ENCODE measurements around the gene DCAKD. TPM values are rescaled to one million over a fixed set of nuclear protein-coding genes. Genes with fewer than 3 reads are reported as not detected.

The DCAKD gene, protein sequence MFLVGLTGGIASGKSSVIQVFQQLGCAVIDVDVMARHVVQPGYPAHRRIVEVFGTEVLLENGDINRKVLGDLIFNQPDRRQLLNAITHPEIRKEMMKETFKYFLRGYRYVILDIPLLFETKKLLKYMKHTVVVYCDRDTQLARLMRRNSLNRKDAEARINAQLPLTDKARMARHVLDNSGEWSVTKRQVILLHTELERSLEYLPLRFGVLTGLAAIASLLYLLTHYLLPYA
- total RNA-seq (10 to 100 TPM; 31.3 to 32.5 TPM), polyA plus RNA-seq (17.6 TPM)

DNA sequence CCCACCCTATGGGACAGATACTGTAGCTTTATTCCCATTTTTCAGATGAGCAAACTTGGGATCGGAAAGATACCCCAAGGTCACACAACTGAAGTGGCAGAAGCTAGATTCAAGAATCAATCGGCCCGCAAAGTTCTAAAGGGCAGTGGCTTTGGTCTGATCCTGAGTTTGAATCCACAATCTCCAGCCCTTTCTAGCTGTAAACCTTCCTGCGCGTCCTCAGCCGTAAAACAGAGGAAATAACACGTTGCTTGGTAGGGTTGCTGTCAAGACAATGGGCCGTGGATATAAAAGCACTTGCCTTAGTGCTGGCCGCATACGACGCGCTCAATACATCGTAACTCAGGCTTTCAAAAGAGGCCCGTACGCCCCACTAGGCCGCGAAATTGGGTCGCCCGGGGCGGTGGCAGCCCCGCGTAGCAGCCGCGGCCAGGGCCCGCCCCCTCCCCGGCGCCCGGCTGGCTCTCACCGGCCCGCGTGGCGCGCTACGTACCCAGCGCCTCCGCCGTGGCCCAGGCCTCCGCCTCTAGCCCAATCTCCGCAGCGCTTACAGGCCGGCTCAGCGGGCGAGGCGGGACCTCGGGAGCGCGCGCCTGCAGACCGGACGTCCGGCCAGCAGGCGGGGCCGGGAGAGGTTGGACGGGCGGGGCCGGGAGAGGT lies at the start of gene DCAKD:
Gene DCAKD (minus strand): TSS at position 573 of the 660 bp plus-strand sequence. CDS start 16,747 bp downstream, outside the sequence.
- peaks cover 30% of the 10 kb centered on the region for H3K4me1 ChIP-seq (ENCODE audit: insufficient read depth, low read length)
- H3K9me3 Mint-ChIP-seq, result no peaks in the 10 kb centered on the region
- peak within 1 kb of the TSS; percentile 90 for H3K27ac ChIP-seq (ENCODE audit: low read depth, low read length)
- ChIA-PET CTCF (interaction anchor here (0.8 to 1.2 kb wide), 4 partner anchors 10 to 84 kb away, joined by 3 to 6 read pairs (median 4); partner anchors contain the start of genes ACBD4 and NMT1), POLR2A (interaction anchor here (0.6 to 2.6 kb wide), 7 partner anchors 10 to 229 kb away, joined by 3 to 21 read pairs (median 5); partner anchors contain the start of genes EFTUD2, HEXIM1 and NMT1)
- peak within 1 kb of the TSS; percentile 83 for H3K4me3 ChIP-seq (ENCODE audit: low read length)
- H3K27me3 ChIP-seq (ENCODE audit: insufficient read depth, low read length, poor library complexity, severe bottlenecking), result no peaks in the 10 kb centered on the region
- H3K4me1 Mint-ChIP-seq, result peaks cover 21 to 47% (median 40%) of the 10 kb centered on the region in 3 donors
- H3K27me3 Mint-ChIP-seq, result no peaks in the 10 kb centered on the region
- peak; percentile 88 to 92 (median 89) for DNase-seq
- peaks cover 0 to 9% (median 0%) of the 10 kb centered on the region in 3 donors for H3K36me3 Mint-ChIP-seq
- H3K36me3 ChIP-seq (ENCODE audit: insufficient read depth, low read length), result no peaks in the 10 kb centered on the region
- H3K27ac Mint-ChIP-seq, result peak within 1 kb of the TSS; percentile 90 to 99 (median 98)
- no peaks in the 10 kb centered on the region for H3K9me3 ChIP-seq (ENCODE audit: low read length)
- peak within 1 kb of the TSS; percentile 84 to 94 (median 91) for H3K4me3 Mint-ChIP-seq

DNA sequence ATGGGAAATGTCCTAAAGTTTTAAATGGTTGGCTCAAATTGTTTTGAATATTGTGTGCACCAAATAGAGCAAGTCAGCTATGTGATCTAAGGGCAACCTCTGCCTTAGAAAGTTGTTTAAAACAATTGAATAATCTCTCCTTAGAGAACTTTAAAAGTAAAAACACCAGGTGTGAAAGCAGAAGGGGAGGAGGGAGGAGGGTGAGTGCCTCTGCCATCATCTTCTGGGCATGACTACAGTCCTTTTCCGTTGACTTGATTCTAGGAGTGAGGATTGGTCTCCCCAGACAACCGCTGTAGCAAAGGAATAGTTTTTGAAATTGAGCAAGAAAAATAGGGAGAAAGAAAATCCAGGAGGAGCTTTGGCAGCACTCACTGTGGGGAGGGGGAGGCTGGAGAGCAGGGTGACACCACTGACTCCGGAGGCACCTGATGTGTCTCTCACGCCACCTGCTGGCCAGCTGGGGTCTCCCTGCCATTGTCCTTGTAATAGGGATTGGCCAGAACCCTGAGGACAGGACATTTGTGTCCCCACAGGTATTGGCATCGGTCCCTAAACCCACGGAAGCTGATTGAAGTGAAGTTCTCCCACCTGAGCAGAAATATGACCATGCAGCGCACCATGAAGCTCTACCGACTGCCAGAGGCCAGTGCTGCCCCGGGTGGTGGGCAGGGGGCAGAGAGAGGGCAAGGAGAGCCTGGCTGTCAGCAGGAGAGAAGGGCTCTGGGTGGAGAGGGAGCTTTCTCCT lies 47.6 kb upstream of the DCAKD start:
- Mint-ChIP-seq H3K9me3 (no peaks in the 10 kb centered on the region), H3K4me3 (no peak overlapping the region), H3K27me3 (no peaks in the 10 kb centered on the region), H3K27ac (peak overlapping the region in 6 of 8 donors; percentile 16 to 72 (median 32)), H3K36me3 (peaks cover 5 to 86% (median 14%) of the 10 kb centered on the region in 3 donors), H3K4me1 (peaks cover 0 to 7% (median 0%) of the 10 kb centered on the region in 3 donors)
- Histone ChIP-seq H3K27ac (ENCODE audit: low read depth, low read length) (no peak overlapping the region), H3K36me3 (ENCODE audit: insufficient read depth, low read length) (peaks cover 61% of the 10 kb centered on the region), H3K4me3 (ENCODE audit: low read length) (no peak overlapping the region), H3K27me3 (ENCODE audit: insufficient read depth, low read length, poor library complexity, severe bottlenecking) (no peaks in the 10 kb centered on the region), H3K4me1 (ENCODE audit: insufficient read depth, low read length) (no peaks in the 10 kb centered on the region), H3K9me3 (ENCODE audit: low read length) (no peaks in the 10 kb centered on the region)
- ChIA-PET POLR2A (interaction anchor here (0.9 kb wide), 1 partner anchor 48 kb away, joined by 3 read pairs; no protein-coding TSS in a partner anchor), CTCF (interaction anchor here (1.0 to 3.3 kb wide), 15 partner anchors 9 to 288 kb away, joined by 3 to 17 read pairs (median 7); partner anchors contain the start of genes ACBD4 and DCAKD)
- DNase-seq, result peak; percentile 43 to 79 (median 49)

DNA sequence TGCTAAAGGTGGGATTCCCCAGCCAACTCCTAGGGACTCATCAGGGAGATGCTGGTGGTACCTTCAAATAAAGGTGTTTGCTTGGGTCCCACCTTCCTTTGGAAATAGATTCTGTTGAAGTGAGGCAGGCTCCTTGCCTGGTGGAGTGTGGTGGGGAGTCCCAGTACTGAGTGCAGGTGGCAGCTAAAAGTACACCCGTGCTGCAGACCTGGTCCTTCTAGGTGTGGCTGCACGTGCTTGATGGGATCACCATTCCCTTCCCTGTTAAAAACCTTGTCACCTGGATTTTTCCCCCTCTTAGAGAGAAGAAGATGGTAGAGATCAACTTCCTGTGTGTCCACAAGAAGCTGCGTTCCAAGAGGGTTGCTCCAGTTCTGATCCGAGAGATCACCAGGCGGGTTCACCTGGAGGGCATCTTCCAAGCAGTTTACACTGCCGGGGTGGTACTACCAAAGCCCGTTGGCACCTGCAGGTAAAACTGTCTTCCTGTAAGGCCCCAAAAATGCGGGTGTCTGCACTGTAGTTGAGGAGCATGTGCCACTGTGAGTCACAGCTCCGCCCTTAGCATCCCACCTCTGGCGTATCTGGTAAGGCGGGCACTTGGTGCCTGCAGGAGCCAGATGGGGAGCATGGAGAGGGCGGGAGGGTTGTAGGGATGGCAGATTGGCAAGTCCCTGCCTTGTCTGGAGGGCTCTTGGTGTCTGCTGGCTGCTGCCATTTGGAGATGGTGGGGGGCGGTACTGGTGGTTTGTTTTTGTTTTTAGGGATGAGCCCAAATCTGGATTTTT lies 46.8 kb upstream of the DCAKD start:
- peak overlapping the region in 3 of 8 donors; percentile 17 to 73 (median 72) for H3K27ac Mint-ChIP-seq
- no peaks in the 10 kb centered on the region for H3K9me3 Mint-ChIP-seq
- Histone ChIP-seq H3K9me3 (ENCODE audit: low read length) (no peaks in the 10 kb centered on the region), H3K36me3 (ENCODE audit: insufficient read depth, low read length) (peaks cover 60% of the 10 kb centered on the region), H3K4me3 (ENCODE audit: low read length) (no peak overlapping the region), H3K27me3 (ENCODE audit: insufficient read depth, low read length, poor library complexity, severe bottlenecking) (no peaks in the 10 kb centered on the region), H3K27ac (ENCODE audit: low read depth, low read length) (no peak overlapping the region), H3K4me1 (ENCODE audit: insufficient read depth, low read length) (no peaks in the 10 kb centered on the region)
- POLR2A ChIA-PET, result interaction anchor here (0.9 kb wide), 1 partner anchor 47 kb away, joined by 3 read pairs; no protein-coding TSS in a partner anchor
- no peak for DNase-seq
- CTCF ChIA-PET, result interaction anchor here (1.2 to 3.3 kb wide), 10 partner anchors 8 to 207 kb away, joined by 3 to 17 read pairs (median 8); partner anchors contain the start of gene ACBD4
- peaks cover 0 to 7% (median 0%) of the 10 kb centered on the region in 3 donors for H3K4me1 Mint-ChIP-seq
- H3K36me3 Mint-ChIP-seq, result peaks cover 5 to 86% (median 18%) of the 10 kb centered on the region in 3 donors
- no peaks in the 10 kb centered on the region for H3K27me3 Mint-ChIP-seq
- no peak overlapping the region for H3K4me3 Mint-ChIP-seq

DNA sequence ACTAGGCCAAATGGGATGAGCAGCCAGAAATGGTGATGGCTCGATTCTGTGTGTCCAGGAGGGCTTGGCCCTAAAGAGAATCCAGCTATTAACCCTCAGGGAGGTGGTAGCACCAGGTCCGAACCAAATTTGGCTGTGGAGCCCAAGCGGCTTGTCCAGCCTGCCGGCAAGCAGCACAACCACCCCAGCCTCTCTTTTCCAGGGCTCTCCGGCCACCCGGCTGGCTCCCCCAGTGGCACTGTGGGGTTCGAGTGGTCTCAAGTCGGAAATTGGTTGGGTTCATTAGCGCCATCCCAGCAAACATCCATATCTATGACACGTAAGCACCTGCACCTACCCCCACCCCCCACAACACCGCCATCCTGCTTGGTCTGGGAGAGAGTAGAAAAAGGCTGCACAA lies 45.5 kb upstream of the DCAKD start:
- no peaks in the 10 kb centered on the region for H3K27me3 ChIP-seq (ENCODE audit: insufficient read depth, low read length, poor library complexity, severe bottlenecking)
- POLR2A ChIA-PET, result no interaction called here
- Mint-ChIP-seq H3K4me3 (no peak overlapping the region), H3K9me3 (no peaks in the 10 kb centered on the region), H3K36me3 (peaks cover 8 to 84% (median 15%) of the 10 kb centered on the region in 3 donors), H3K27ac (no peak overlapping the region), H3K27me3 (no peaks in the 10 kb centered on the region), H3K4me1 (peaks cover 0 to 7% (median 2%) of the 10 kb centered on the region in 3 donors)
- DNase-seq, result no peak
- H3K27ac ChIP-seq (ENCODE audit: low read depth, low read length), result no peak overlapping the region
- no peaks in the 10 kb centered on the region for H3K9me3 ChIP-seq (ENCODE audit: low read length)
- no peak overlapping the region for H3K4me3 ChIP-seq (ENCODE audit: low read length)
- H3K4me1 ChIP-seq (ENCODE audit: insufficient read depth, low read length), result no peaks in the 10 kb centered on the region
- H3K36me3 ChIP-seq (ENCODE audit: insufficient read depth, low read length), result peaks cover 56% of the 10 kb centered on the region
- CTCF ChIA-PET, result no interaction called here

DNA sequence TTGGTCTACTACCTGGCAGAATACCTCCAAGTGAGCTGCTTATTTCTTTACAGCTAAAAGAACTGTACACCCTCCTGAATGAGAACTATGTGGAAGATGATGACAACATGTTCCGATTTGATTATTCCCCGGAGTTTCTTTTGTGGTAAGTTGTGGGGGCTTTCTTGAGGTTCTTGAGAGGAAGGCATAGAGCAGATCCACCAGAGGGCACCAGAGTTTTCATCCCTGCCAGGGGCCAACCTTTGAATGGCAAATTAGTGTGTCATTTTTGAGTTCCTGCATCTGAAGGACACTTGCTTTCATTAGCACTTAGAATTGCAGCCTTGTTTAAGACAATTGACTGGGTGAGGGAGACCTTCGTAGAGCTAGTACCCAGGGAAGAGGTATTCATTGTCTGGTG lies 44.7 kb upstream of the DCAKD start:
- peaks cover 0 to 7% (median 2%) of the 10 kb centered on the region in 3 donors for H3K4me1 Mint-ChIP-seq
- no peaks in the 10 kb centered on the region for H3K27me3 Mint-ChIP-seq
- DNase-seq, result no peak
- ChIA-PET CTCF (interaction anchor here (1.2 kb wide), 1 partner anchor 102 kb away, joined by 4 read pairs; no protein-coding TSS in a partner anchor), POLR2A (no interaction called here)
- H3K27me3 ChIP-seq (ENCODE audit: insufficient read depth, low read length, poor library complexity, severe bottlenecking), result no peaks in the 10 kb centered on the region
- H3K4me3 ChIP-seq (ENCODE audit: low read length), result no peak overlapping the region
- H3K9me3 Mint-ChIP-seq, result no peaks in the 10 kb centered on the region
- H3K27ac ChIP-seq (ENCODE audit: low read depth, low read length), result no peak overlapping the region
- H3K36me3 Mint-ChIP-seq, result peaks cover 8 to 85% (median 16%) of the 10 kb centered on the region in 3 donors
- no peaks in the 10 kb centered on the region for H3K4me1 ChIP-seq (ENCODE audit: insufficient read depth, low read length)
- H3K27ac Mint-ChIP-seq, result peak overlapping the region in 1 of 8 donors; percentile 80
- H3K4me3 Mint-ChIP-seq, result no peak overlapping the region
- peaks cover 59% of the 10 kb centered on the region for H3K36me3 ChIP-seq (ENCODE audit: insufficient read depth, low read length)
- no peaks in the 10 kb centered on the region for H3K9me3 ChIP-seq (ENCODE audit: low read length)

DNA sequence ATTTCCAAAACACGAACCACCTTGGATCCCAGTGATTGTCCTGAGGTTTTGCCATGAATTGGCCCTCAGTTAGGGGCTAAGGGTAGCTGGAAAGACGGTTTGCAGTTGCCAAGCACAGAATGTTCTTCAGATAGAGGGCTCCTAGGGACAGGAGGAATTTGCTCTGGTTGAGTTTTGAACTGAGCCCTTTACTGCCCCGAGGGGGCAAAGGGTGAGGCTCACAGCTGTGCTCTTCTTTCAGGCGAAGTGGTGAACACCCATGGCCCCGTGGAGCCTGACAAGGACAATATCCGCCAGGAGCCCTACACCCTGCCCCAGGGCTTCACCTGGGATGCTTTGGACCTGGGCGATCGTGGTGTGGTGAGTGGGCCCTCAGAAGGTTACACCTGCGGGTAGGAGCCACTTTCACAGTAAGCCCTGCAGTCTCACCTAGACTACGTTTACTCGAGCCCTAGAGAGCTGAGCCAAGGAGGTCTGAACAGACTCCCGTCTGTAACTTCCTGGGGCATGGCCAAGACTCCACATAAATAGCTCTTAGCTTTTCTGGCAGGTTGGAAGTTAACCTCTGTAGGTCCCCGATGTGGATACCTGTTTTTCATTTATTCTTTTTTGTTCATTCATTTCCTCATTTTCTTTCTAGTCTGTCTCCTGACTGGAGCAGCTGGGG lies 42.1 kb upstream of the DCAKD start:
- Mint-ChIP-seq H3K27ac (peak overlapping the region in 1 of 8 donors; percentile 49), H3K4me3 (no peak overlapping the region), H3K27me3 (no peaks in the 10 kb centered on the region), H3K36me3 (peaks cover 11 to 84% (median 19%) of the 10 kb centered on the region in 3 donors), H3K4me1 (peaks cover 0 to 2% (median 2%) of the 10 kb centered on the region in 3 donors), H3K9me3 (no peaks in the 10 kb centered on the region)
- no peak overlapping the region for H3K4me3 ChIP-seq (ENCODE audit: low read length)
- ChIA-PET CTCF (no interaction called here), POLR2A (no interaction called here)
- H3K36me3 ChIP-seq (ENCODE audit: insufficient read depth, low read length), result peaks cover 64% of the 10 kb centered on the region
- H3K27me3 ChIP-seq (ENCODE audit: insufficient read depth, low read length, poor library complexity, severe bottlenecking), result no peaks in the 10 kb centered on the region
- no peaks in the 10 kb centered on the region for H3K4me1 ChIP-seq (ENCODE audit: insufficient read depth, low read length)
- H3K27ac ChIP-seq (ENCODE audit: low read depth, low read length), result no peak overlapping the region
- H3K9me3 ChIP-seq (ENCODE audit: low read length), result no peaks in the 10 kb centered on the region
- DNase-seq, result peak in 1 of 5 donors; percentile 24

Data from CD8-positive, alpha-beta memory T cell (primary cell).